Kidney epithelial cell (primary cell): Measurements from ENCODE around the gene LTBP3. TPM values are rescaled to one million over a fixed set of nuclear protein-coding genes. Genes with fewer than 3 reads are reported as not detected.
"Not testable (repeated sequence)": the region's sequence is repeated elsewhere in the genome, so short reads cannot be mapped to it uniquely, and the experiment has no call there.

Source experiments
- DNase-seq: peaks from one replicate; pipeline ENCODE4 v3.0.0-alpha.2; 2010; ENCODE audit warnings: low read depth
- H3K27me3 ChIP-seq: 2 replicates; pipeline ENCODE4 v1.6.0; 2011; ENCODE audit warnings: low read length; ENCODE audit not compliant: control insufficient read depth, insufficient read depth
- H3K36me3 ChIP-seq: 2 replicates; pipeline ENCODE4 v1.5.1; 2011; ENCODE audit warnings: low read length; ENCODE audit not compliant: control insufficient read depth, insufficient read depth
- H3K4me3 ChIP-seq: 2 replicates; pipeline ENCODE4 v1.5.1; 2011; ENCODE audit warnings: low read depth, mild to moderate bottlenecking, control low read depth, low read length
- total RNA-seq: library from RNA; depleted of rRNA; stranded (reverse); fragments of >200 nt; gene quantifications from 2 replicates; pipeline ENCODE4 v1.2.3, GENCODE V29; 2015
- TF ChIP-seq, protein P1 (sequence below): IDR thresholded peaks from 2 replicates; pipeline ENCODE4 v1.5.1; 2011; ENCODE audit warnings: mild to moderate bottlenecking, moderate library complexity, low read length, control low read depth, inconsistent platforms; ENCODE audit not compliant: insufficient read depth, poor library complexity, severe bottlenecking

The LTBP3 gene
- total RNA-seq, 1 donor from 2014 or later: 116 TPM

DNA sequence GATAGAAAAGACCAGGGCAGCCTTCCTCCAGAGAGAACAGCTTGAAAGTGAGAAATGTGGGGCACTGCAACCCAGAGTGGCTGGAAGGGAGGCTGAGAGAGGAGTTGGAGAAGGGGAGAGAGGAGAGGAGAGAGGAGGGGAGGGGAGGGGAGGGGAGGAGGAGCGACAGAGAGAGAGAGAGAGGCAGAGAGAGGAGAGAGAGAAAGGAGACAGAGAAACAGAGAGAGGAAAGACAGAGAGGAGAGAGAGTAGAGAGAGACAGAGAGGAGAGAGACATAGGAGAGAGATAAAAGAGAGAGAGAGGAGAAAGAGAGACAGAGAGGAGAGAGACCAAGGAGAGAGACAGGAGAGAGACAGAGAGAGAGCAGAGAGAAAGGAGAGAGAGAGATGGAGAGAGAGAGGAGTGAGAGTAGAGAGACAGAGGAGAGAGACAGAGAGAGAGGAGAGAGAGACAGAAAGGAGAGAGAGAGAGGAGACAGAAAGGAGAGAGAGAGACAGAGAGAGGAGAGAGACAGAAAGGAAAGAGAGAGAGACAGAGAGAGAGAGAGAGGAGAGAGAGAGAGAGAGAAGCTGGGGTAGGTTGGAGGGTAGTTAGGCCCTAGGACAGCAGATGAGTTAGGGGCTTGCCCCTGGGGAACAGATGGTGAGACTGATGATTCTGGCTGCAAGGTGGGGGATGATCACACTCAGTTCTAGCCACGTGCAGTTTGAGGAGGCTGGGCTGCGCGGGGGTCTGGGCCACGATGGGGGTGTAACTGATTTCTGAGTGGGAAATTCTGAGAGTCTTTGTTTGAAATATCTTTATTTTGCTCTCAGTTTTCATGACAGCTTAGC lies 41.8 kb downstream of the LTBP3 start:
- H3K36me3 ChIP-seq: no peaks in the 10 kb centered on the region
- no peak for DNase-seq
- no peak overlapping the region for H3K4me3 ChIP-seq
- no peaks in the 10 kb centered on the region for H3K27me3 ChIP-seq
- TF ChIP-seq, protein P1, sequence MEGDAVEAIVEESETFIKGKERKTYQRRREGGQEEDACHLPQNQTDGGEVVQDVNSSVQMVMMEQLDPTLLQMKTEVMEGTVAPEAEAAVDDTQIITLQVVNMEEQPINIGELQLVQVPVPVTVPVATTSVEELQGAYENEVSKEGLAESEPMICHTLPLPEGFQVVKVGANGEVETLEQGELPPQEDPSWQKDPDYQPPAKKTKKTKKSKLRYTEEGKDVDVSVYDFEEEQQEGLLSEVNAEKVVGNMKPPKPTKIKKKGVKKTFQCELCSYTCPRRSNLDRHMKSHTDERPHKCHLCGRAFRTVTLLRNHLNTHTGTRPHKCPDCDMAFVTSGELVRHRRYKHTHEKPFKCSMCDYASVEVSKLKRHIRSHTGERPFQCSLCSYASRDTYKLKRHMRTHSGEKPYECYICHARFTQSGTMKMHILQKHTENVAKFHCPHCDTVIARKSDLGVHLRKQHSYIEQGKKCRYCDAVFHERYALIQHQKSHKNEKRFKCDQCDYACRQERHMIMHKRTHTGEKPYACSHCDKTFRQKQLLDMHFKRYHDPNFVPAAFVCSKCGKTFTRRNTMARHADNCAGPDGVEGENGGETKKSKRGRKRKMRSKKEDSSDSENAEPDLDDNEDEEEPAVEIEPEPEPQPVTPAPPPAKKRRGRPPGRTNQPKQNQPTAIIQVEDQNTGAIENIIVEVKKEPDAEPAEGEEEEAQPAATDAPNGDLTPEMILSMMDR: no peak

DNA sequence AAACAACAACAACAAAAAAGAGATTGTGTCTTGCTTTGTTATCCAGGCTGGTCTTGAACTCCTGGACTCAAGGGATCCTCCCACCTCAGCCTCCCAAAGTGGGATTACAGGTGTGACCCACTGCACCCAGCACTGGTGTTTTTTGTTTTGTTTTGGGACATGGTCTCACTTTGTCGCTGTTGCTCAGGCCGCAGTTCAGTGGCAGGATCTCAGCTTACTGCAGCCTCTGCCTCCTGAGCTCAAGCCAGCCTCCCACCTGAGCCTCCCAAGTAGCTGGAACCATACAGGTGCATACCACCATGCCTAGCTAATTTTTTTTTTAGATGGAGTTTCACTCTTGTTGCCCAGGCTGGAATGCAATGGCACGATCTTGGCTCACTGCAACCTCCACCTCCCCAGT lies 45.8 kb downstream of the LTBP3 start:
- DNase-seq, H3K27me3 ChIP-seq, H3K4me3 ChIP-seq, H3K36me3 ChIP-seq: not testable (repeated sequence)

DNA sequence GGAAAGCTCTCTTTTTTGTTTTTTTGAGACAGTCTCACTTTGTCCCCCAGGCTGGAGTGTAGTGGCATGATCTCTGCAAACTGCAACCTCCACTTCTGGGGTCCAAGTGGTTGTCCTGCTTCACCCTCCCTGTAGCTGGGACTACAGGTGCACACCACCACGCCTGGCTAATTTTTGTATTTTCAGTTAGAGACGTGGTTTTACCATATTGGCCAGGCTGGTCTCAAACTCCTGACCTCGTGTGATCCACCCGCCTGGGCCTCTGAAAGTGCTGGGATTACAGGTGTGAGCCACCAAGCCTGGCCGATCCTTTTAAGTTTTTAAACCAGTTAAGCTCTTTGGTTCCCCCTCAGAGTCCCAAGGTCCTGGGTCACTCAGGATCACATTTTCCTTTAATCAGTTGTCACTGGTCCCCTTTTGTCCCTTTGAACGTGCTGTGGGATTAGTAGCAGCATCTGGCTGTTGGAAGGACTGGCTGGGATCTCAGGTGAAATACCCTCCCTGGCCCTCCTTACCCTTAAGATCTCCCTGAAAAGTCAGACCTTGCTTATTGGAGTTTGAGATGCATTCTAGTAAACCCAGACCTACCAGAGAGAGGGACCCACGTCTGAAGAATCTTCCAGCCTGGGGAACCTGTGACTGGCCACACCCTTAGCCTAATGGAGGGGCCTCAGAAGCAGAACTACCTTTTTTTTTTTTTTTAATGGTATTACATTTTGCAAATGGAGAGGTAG lies 51.2 kb downstream of the LTBP3 start:
- DNase-seq: no peak
- TF ChIP-seq, protein P1: no peak
- peak overlapping the region; percentile 84 for H3K4me3 ChIP-seq
- no peaks in the 10 kb centered on the region for H3K27me3 ChIP-seq
- H3K36me3 ChIP-seq: peaks cover 9% of the 10 kb centered on the region

DNA sequence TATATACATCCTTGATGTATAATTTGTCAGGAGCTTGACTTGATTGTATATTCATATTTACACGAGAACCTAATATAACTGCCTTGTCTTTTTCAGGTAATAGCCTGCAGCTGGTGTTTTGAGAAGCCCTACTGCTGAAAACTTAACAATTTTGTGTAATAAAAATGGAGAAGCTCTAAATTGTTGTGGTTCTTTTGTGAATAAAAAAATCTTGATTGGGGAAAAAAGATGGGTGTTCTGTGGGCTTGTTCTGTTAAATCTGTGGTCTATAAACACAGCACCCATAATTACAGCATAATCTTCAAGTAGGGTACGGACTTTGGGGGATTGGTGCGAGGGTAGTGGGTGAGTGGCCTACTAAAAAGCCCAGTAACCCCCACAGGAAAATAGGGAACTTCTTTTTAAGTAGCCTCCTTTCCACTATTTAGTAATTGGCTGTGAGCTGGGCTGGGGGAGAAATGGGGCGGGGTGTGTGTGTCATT lies 51.8 kb downstream of the LTBP3 start:
- TF ChIP-seq, protein P1: no peak
- Histone ChIP-seq H3K27me3 (no peaks in the 10 kb centered on the region), H3K36me3 (peaks cover 9% of the 10 kb centered on the region), H3K4me3 (peak overlapping the region; percentile 84)
- no peak for DNase-seq

DNA sequence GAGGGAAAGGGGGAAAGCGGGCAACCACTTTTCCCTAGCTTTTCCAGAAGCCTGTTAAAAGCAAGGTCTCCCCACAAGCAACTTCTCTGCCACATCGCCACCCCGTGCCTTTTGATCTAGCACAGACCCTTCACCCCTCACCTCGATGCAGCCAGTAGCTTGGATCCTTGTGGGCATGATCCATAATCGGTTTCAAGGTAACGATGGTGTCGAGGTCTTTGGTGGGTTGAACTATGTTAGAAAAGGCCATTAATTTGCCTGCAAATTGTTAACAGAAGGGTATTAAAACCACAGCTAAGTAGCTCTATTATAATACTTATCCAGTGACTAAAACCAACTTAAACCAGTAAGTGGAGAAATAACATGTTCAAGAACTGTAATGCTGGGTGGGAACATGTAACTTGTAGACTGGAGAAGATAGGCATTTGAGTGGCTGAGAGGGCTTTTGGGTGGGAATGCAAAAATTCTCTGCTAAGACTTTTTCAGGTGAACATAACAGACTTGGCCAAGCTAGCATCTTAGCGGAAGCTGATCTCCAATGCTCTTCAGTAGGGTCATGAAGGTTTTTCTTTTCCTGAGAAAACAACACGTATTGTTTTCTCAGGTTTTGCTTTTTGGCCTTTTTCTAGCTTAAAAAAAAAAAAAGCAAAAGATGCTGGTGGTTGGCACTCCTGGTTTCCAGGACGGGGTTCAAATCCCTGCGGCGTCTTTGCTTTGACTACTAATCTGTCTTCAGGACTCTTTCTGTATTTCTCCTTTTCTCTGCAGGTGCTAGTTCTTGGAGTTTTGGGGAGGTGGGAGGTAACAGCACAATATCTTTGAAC lies 52.5 kb downstream of the LTBP3 start:
- peak overlapping the region; percentile 84 for H3K4me3 ChIP-seq
- TF ChIP-seq, protein P1: no peak
- peaks cover 9% of the 10 kb centered on the region for H3K36me3 ChIP-seq
- DNase-seq: no peak
- H3K27me3 ChIP-seq: no peaks in the 10 kb centered on the region
